K562 (cell line): ENCODE results near the gene RGS14. TPM values are rescaled to one million over a fixed set of nuclear protein-coding genes. Genes with fewer than 3 reads are reported as not detected.

ENCODE experiments used
- CHD7 ChIP-seq: fragments of 200-600 bp; sonication (generic); IDR thresholded peaks from one replicate; pipeline ENCODE4 v1.6.1; 2012; ENCODE audit warnings: mild to moderate bottlenecking, low read depth, low read length, inconsistent platforms
- CXXC5 ChIP-seq: fragments of 250-450 bp; sonication (Bioruptor Pico); IDR thresholded peaks from 2 replicates; pipeline ENCODE4 v1.8.0; 2022; ENCODE audit warnings: inconsistent platforms, mild to moderate bottlenecking, moderate library complexity
- DLX4 ChIP-seq: fragments of 250-450 bp; sonication (Bioruptor Pico); IDR thresholded peaks from 2 replicates; pipeline ENCODE4 v1.6.1; 2021; ENCODE audit warnings: mild to moderate bottlenecking
- MAFG ChIP-seq: fragments of 450-650 bp; conservative IDR thresholded peaks from 2 replicates; pipeline ENCODE4 v1.6.1; 2016; ENCODE audit warnings: missing genetic modification characterization, missing compliant biosample characterization
- TSC22D4 ChIP-seq: fragments of 450-650 bp; IDR thresholded peaks from 2 replicates; pipeline ENCODE4 v1.6.1; 2016; ENCODE audit warnings: missing genetic modification characterization, missing biosample characterization, control low read depth
- ZNF584 ChIP-seq: fragments of 200-800 bp; sonication (Bioruptor generic); IDR thresholded peaks from 2 replicates; pipeline ENCODE4 v1.6.1; 2016; ENCODE audit warnings: low read depth, mild to moderate bottlenecking, missing genetic modification characterization, missing compliant biosample characterization
- ZNF707 ChIP-seq: fragments of 250-450 bp; sonication (Bioruptor Pico); conservative IDR thresholded peaks from 2 replicates; pipeline ENCODE4 v1.8.0; 2022; ENCODE audit warnings: inconsistent platforms, mild to moderate bottlenecking, moderate library complexity
- polyA plus RNA-seq, 8 experiments: library from polyadenylated mRNA; depleted of rRNA in 4 of 8; stranded (reverse) in 5 of 8; unstranded in 3 of 8; fragments of >200 nt; fragmentation: Nextera tagmentation in 2 of 8; fragmentation: Illumina TruSeq in 1 of 8; extraction: Ambion mirVana in 2 of 8; extraction: Trizol in 1 of 8; gene quantifications; 2 replicates each; pipeline versions ENCODE4 v1.2.1 to v1.2.3, GENCODE V29; 2011 to 2014; ENCODE audit warnings: inconsistent platforms in 1 of 8, missing spikeins in 1 of 8
- total RNA-seq, 7 experiments: library from RNA; depleted of rRNA in 6 of 7; stranded (reverse); fragments of >200 nt in 6 of 7; fragmentation: Illumina TruSeq in 2 of 7; extraction: Trizol in 2 of 7; gene quantifications; 2 replicates each; pipeline versions ENCODE4 v1.2.1 to v1.2.3, GENCODE V29; 2011 to 2021; ENCODE audit warnings: low replicate concordance in 1 of 7
- TF ChIP-seq, protein P1 (sequence below): fragments of 450-650 bp; IDR thresholded peaks from one replicate; pipeline ENCODE4 v1.6.1; 2018; ENCODE audit warnings: mild to moderate bottlenecking, moderate library complexity; ENCODE audit not compliant: partially characterized antibody
- TF ChIP-seq, protein P2 (sequence below): IDR thresholded peaks from 2 replicates; pipeline ENCODE4 v1.6.1; 2016; ENCODE audit warnings: missing genetic modification characterization, missing compliant biosample characterization

The RGS14 gene
- total and polyA plus RNA-seq, 9 of the 15 experiments (the other 6 are each of a cell fraction or from before 2014, with no cell fraction given) = 0.28 to 75.9 (median 34.5) TPM

- TF ChIP-seq MAFG (tag) (no peak), ZNF584 (CRISPR knock-in tag) (no peak), CHD7 (no peak), CXXC5 (CRISPR knock-in tag) (peak; percentile 53; the same call in 1 of the 2 replicates), DLX4 (no peak), TSC22D4 (tag) (no peak), ZNF707 (CRISPR knock-in tag) (no peak)
- TF ChIP-seq, protein P1, sequence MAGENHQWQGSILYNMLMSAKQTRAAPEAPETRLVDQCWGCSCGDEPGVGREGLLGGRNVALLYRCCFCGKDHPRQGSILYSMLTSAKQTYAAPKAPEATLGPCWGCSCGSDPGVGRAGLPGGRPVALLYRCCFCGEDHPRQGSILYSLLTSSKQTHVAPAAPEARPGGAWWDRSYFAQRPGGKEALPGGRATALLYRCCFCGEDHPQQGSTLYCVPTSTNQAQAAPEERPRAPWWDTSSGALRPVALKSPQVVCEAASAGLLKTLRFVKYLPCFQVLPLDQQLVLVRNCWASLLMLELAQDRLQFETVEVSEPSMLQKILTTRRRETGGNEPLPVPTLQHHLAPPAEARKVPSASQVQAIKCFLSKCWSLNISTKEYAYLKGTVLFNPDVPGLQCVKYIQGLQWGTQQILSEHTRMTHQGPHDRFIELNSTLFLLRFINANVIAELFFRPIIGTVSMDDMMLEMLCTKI = no peak
- TF ChIP-seq, protein P2, sequence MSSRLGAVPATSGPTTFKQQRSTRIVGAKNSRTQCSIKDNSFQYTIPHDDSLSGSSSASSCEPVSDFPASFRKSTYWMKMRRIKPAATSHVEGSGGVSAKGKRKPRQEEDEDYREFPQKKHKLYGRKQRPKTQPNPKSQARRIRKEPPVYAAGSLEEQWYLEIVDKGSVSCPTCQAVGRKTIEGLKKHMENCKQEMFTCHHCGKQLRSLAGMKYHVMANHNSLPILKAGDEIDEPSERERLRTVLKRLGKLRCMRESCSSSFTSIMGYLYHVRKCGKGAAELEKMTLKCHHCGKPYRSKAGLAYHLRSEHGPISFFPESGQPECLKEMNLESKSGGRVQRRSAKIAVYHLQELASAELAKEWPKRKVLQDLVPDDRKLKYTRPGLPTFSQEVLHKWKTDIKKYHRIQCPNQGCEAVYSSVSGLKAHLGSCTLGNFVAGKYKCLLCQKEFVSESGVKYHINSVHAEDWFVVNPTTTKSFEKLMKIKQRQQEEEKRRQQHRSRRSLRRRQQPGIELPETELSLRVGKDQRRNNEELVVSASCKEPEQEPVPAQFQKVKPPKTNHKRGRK (tag) = no peak
Observed at GRCh38 chr5:177357459-177358351, at the start of gene RGS14 (continued).
